HepG2 (cell line): ENCODE data around the gene ESYT2. TPM values are rescaled to one million over a fixed set of nuclear protein-coding genes. Genes with fewer than 3 reads are reported as not detected.

Source experiments
- ATAC-seq: fragments of 200-7000 bp; cut with Tn5 transposase; 3 replicates; pipeline ENCODE4 v1.9.1; 2020; ENCODE audit warnings: mild to moderate bottlenecking, moderate library complexity
- BruUV-seq: library from RNA; stranded (reverse); fragments of 400-500 nt; replicated peaks from 2 replicates; lab custom pipeline; 2021; lab: Mats Ljungman, UMichigan
- CTCF ChIA-PET: fragments of 300-600 bp; formaldehyde crosslinking; extraction: SDS; loops from one replicate; lab custom pipeline; 2021; ENCODE audit warnings: low total read pairs, inconsistent platforms, low intra/inter-chr PET ratio; lab: Yijun Ruan, JAX
- POLR2A ChIA-PET: fragments of 350-600 bp; sonication (Branson Sonifier 250); formaldehyde crosslinking; loops from one replicate; lab custom pipeline; 2020; ENCODE audit warnings: antibody characterized with exemption, inconsistent platforms; lab: Yijun Ruan, JAX
- DNase-seq: peaks from one replicate; pipeline ENCODE4 v3.0.0-alpha.2; 2015; ENCODE audit warnings: low spot score
- FAIRE-seq: peaks from 3 replicates; lab custom pipeline; 2011; peaks lifted over from hg19 to GRCh38; lab: Jason Lieb, UNC
- H2AFZ ChIP-seq: one replicate; pipeline ENCODE4 v1.6.1; 2011; ENCODE audit warnings: low read length, inconsistent platforms
- H3K27ac ChIP-seq: fragments of 300-600 bp; 3 replicates; pipeline ENCODE4 v1.8.0; 2011; ENCODE audit warnings: mixed run types, mild to moderate bottlenecking, mixed read lengths, low read length, inconsistent platforms; ENCODE audit not compliant: insufficient read depth; ENCODE audit errors: extremely low read length
- H3K27me3 ChIP-seq, 2 experiments: fragments of 200-600 bp in 1 of 2; 2 replicates in 1 of 2; 3 replicates in 1 of 2; pipeline versions ENCODE4 v1.6.0 to v1.8.0; 2011; ENCODE audit warnings: low read length in 2 of 2, mild to moderate bottlenecking in 2 of 2, moderate library complexity in 2 of 2, inconsistent platforms in 1 of 2; ENCODE audit not compliant: insufficient read depth in 2 of 2, control insufficient read depth in 1 of 2
- H3K36me3 ChIP-seq, 2 experiments: fragments of 200-600 bp in 1 of 2; replicated peaks in 1 of 2; 2 replicates in 1 of 2; 3 replicates in 1 of 2; pipeline versions ENCODE4 v1.5.1 to v1.8.0; 2011; ENCODE audit warnings: low read length in 2 of 2, inconsistent platforms in 1 of 2; ENCODE audit not compliant: insufficient read depth in 2 of 2, control insufficient read depth in 1 of 2
- H3K4me1 ChIP-seq: 2 replicates; pipeline ENCODE4 v1.5.1; 2012; ENCODE audit warnings: low read length, inconsistent platforms; ENCODE audit not compliant: insufficient read depth
- H3K4me2 ChIP-seq: 2 replicates; pipeline ENCODE4 v1.6.0; 2011; ENCODE audit warnings: low read depth, low read length, inconsistent platforms
- H3K4me3 ChIP-seq, 3 experiments: fragments of 200-600 bp in 1 of 3; sonication (generic), shearing (Covaris generic) in 1 of 3; replicated peaks in 1 of 3; 2 replicates each; pipeline ENCODE4 v1.5.1; 2011 to 2016; ENCODE audit warnings: low read length in 3 of 3, inconsistent platforms in 2 of 3, low read depth in 2 of 3, mild to moderate bottlenecking in 2 of 3, control low read depth in 1 of 3, mixed read lengths in 1 of 3; ENCODE audit not compliant: insufficient read depth in 1 of 3
- H3K79me2 ChIP-seq: one replicate; pipeline ENCODE4 v1.6.1; 2011; ENCODE audit warnings: low read length, inconsistent platforms; ENCODE audit not compliant: insufficient read depth
- H3K9ac ChIP-seq: 2 replicates; pipeline ENCODE4 v1.6.0; 2011; ENCODE audit warnings: mild to moderate bottlenecking, low read depth, low read length, inconsistent platforms; ENCODE audit not compliant: insufficient read depth
- H3K9me3 ChIP-seq: 2 replicates; pipeline ENCODE4 v1.5.1; 2012; ENCODE audit warnings: mild to moderate bottlenecking, low read length
- H4K20me1 ChIP-seq: 2 replicates; pipeline ENCODE4 v1.6.0; 2011; ENCODE audit warnings: inconsistent platforms, mild to moderate bottlenecking, low read length, moderate library complexity; ENCODE audit not compliant: insufficient read depth
- GLI4 ChIP-seq: sonication (generic); formaldehyde crosslinking; IDR thresholded peaks from 2 replicates; pipeline ENCODE4 v1.5.1; 2020; ENCODE audit warnings: missing genetic modification reagents, mild to moderate bottlenecking, moderate library complexity, borderline replicate concordance
- HDAC6 ChIP-seq: fragments of 200-600 bp; sonication (generic); IDR thresholded peaks from 2 replicates; pipeline ENCODE4 v1.7.0; 2017; ENCODE audit warnings: mild to moderate bottlenecking, antibody characterized with exemption, low read length, low read depth
- MAFG ChIP-seq: sonication (generic); formaldehyde crosslinking; IDR thresholded peaks from 2 replicates; pipeline ENCODE4 v1.5.1; 2020; ENCODE audit warnings: mild to moderate bottlenecking, missing genetic modification reagents
- MED8 ChIP-seq: sonication (generic); formaldehyde crosslinking; IDR thresholded peaks from 2 replicates; pipeline ENCODE4 v1.8.1; 2023; ENCODE audit warnings: mild to moderate bottlenecking, missing genetic modification reagents; ENCODE audit not compliant: insufficient replicate concordance
- NFYB ChIP-seq: sonication (generic); formaldehyde crosslinking; IDR thresholded peaks from 2 replicates; pipeline ENCODE4 v1.4.0; 2020; ENCODE audit warnings: missing genetic modification reagents
- PRDM4 ChIP-seq: sonication (generic); formaldehyde crosslinking; IDR thresholded peaks from 2 replicates; pipeline ENCODE4 v1.9.0; 2021; ENCODE audit warnings: missing genetic modification reagents, borderline replicate concordance
- RARA ChIP-seq: IDR thresholded peaks from 2 replicates; pipeline ENCODE4 v1.6.1; 2016; ENCODE audit warnings: missing genetic modification reagents, missing compliant biosample characterization
- TFAP4 ChIP-seq: sonication (generic); IDR thresholded peaks from 2 replicates; pipeline ENCODE4 v1.6.1; 2016; ENCODE audit warnings: low read depth, borderline replicate concordance
- ZFP91 ChIP-seq: sonication (generic); formaldehyde crosslinking; IDR thresholded peaks from 2 replicates; pipeline ENCODE4 v1.9.0; 2022; ENCODE audit warnings: missing genetic modification reagents, mild to moderate bottlenecking, borderline replicate concordance
- ZGPAT ChIP-seq: IDR thresholded peaks from 2 replicates; pipeline ENCODE4 v1.6.1; 2016; ENCODE audit warnings: mild to moderate bottlenecking
- ZMYM4 ChIP-seq: sonication (generic); formaldehyde crosslinking; IDR thresholded peaks from 2 replicates; pipeline ENCODE4 v1.8.1; 2023; ENCODE audit warnings: mild to moderate bottlenecking, missing genetic modification reagents
- ZNF180 ChIP-seq: sonication (generic); formaldehyde crosslinking; IDR thresholded peaks from 2 replicates; pipeline ENCODE4 v1.4.0; 2020; ENCODE audit warnings: low read depth, missing genetic modification reagents, borderline replicate concordance
- ZNF33B ChIP-seq: sonication (generic); formaldehyde crosslinking; IDR thresholded peaks from 2 replicates; pipeline ENCODE4 v1.5.1; 2020; ENCODE audit warnings: mild to moderate bottlenecking, missing genetic modification reagents
- ZNF383 ChIP-seq: sonication (generic); formaldehyde crosslinking; IDR thresholded peaks from 2 replicates; pipeline ENCODE4 v1.4.0; 2020; ENCODE audit warnings: missing genetic modification reagents, mild to moderate bottlenecking, borderline replicate concordance
- ZNF44 ChIP-seq: sonication (generic); formaldehyde crosslinking; IDR thresholded peaks from 2 replicates; pipeline ENCODE4 v1.5.1; 2020; ENCODE audit warnings: mild to moderate bottlenecking, missing genetic modification reagents
- ZNF841 ChIP-seq: sonication (generic); formaldehyde crosslinking; IDR thresholded peaks from 2 replicates; pipeline ENCODE4 v1.8.1; 2023; ENCODE audit warnings: missing genetic modification reagents, borderline replicate concordance
- ZSCAN30 ChIP-seq: sonication (generic); formaldehyde crosslinking; IDR thresholded peaks from 2 replicates; pipeline ENCODE4 v1.5.0; 2020; ENCODE audit warnings: mild to moderate bottlenecking, missing genetic modification reagents
- WGBS: methylation state at CpG from one replicate; pipeline ENCODE4 v1.1.6; 2017; ENCODE audit warnings: low lambda C conversion rate; 5-methylcytosine and 5-hydroxymethylcytosine counted together
- in situ Hi-C: cut with HindIII; loops from 2 replicates; pipeline ENCODE4 v1.10.0; 2017; ENCODE audit warnings: low pct_unique_long_range_greater_than_20kb; ENCODE audit not compliant: extremely low pct_ligation_motif_present
- intact Hi-C: fragments of 100-400 bp; cut with micrococcal nuclease; formaldehyde crosslinking; loops from one replicate; pipeline ENCODE4 v1.10.0; 2022; ENCODE audit not compliant: unreplicated experiment
- polyA plus RNA-seq, 8 experiments: library from polyadenylated mRNA; depleted of rRNA in 3 of 8; stranded (reverse) in 7 of 8; unstranded in 1 of 8; fragments of >200 nt; fragmentation: Illumina TruSeq in 4 of 8; extraction: Trizol in 4 of 8; gene quantifications; 2 replicates each; pipeline versions ENCODE4 v1.2.1 to v1.2.3, GENCODE V29; 2011 to 2016; ENCODE audit warnings: low read depth in 4 of 8, missing spikeins in 1 of 8, mixed read lengths in 1 of 8; ENCODE audit not compliant: insufficient read depth in 1 of 8
- total RNA-seq, 5 experiments: library from RNA; depleted of rRNA; stranded (reverse); fragments of >200 nt; fragmentation: Illumina TruSeq; extraction: Trizol; gene quantifications; 2 replicates each; pipeline ENCODE4 v1.2.3, GENCODE V29; 2016; ENCODE audit warnings: low read depth in 1 of 5

Gene ESYT2
- total and polyA plus RNA-seq, 2 of the 13 experiments (the other 11 are each of a cell fraction or from before 2014, with no cell fraction given) = 28.5 to 37.3 TPM

GRCh38 chr7:158836692-158837091 lies 7.4 kb upstream of the ESYT2 start:
- CTCF ChIA-PET = no interaction called here
- H3K79me2 ChIP-seq = no peaks in the 10 kb centered on the region
- no TSS peak for BruUV-seq
- DNase-seq (peak; percentile 25), ATAC-seq (peak; percentile 64), FAIRE-seq (no peak)
- H3K4me3 ChIP-seq = no peak overlapping the region
- H3K4me2 ChIP-seq = peak overlapping the region; percentile 24; the same call in 1 of the 2 replicates
- intact Hi-C loops (no loop called here), in situ Hi-C loops (no loop called here)
- H2AFZ ChIP-seq = no peak overlapping the region
- H4K20me1 ChIP-seq = no peaks in the 10 kb centered on the region
- H3K27ac ChIP-seq = no peak overlapping the region
- H3K9me3 ChIP-seq = no peaks in the 10 kb centered on the region
- no peaks in the 10 kb centered on the region for H3K36me3 ChIP-seq
- peaks cover 34% of the 10 kb centered on the region for H3K4me1 ChIP-seq
- POLR2A ChIA-PET = interaction anchor here (5.0 kb wide), 1 partner anchor 13 kb away, joined by 30 read pairs; no protein-coding TSS in a partner anchor
- WGBS = 40% methylated on average over 8 of the region's 8 CpGs
- H3K27me3 ChIP-seq = 0 out of 5 replicates have a peak, but pooled peaks cover 0 to 1% of the 10 kb centered on the region in 2 experiments
- H3K9ac ChIP-seq = no peak overlapping the region
- TF ChIP-seq ZNF841 (CRISPR knock-in tag) (no peak), MAFG (no peak), ZNF44 (CRISPR knock-in tag) (no peak), TFAP4 (peak; percentile 27; the same call in 1 of the 2 replicates), ZNF383 (CRISPR knock-in tag) (no peak), RARA (CRISPR knock-in tag) (peak; percentile 50), ZMYM4 (CRISPR knock-in tag) (0 out of 2 replicates have a peak, but pooled peaks have one; percentile 15), GLI4 (CRISPR knock-in tag) (no peak), ZNF33B (no peak), ZGPAT (no peak), NFYB (CRISPR knock-in tag) (no peak), PRDM4 (no peak), MED8 (CRISPR knock-in tag) (no peak), HDAC6 (no peak), ZFP91 (CRISPR knock-in tag) (no peak), ZNF180 (CRISPR knock-in tag) (no peak), ZSCAN30 (CRISPR knock-in tag) (no peak)
